ENCODE measurements around the gene RAB4A.
A peak's percentile ranks its signal among the peaks of the same experiment; 100 is the strongest.

The RAB4A gene

DNA sequence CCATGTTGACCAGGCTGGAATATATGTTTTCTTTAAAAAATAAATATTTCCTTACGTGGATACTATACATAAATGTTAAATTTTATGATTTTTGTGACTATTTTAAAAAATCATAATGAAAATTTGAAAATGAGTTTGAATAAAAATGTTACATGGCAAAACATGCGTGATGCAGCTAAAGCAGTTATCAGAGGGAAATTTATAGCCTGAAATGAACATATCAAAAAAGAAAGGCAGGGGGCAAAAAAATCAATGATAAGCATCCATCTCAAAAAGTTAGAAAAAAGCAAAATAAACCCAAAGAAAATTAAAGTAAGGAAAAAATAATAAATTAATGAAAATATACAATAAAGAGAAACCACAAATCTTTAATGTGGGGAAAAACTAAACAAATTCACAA is 63.4 kb downstream of the RAB4A start:
- DNase-seq (ENCODE audit: low read depth): no peak
- H3K4me3 ChIP-seq (replicated peaks; ENCODE audit: low read depth, low read length): no peak overlapping the region
- TF ChIP-seq, protein P1, sequence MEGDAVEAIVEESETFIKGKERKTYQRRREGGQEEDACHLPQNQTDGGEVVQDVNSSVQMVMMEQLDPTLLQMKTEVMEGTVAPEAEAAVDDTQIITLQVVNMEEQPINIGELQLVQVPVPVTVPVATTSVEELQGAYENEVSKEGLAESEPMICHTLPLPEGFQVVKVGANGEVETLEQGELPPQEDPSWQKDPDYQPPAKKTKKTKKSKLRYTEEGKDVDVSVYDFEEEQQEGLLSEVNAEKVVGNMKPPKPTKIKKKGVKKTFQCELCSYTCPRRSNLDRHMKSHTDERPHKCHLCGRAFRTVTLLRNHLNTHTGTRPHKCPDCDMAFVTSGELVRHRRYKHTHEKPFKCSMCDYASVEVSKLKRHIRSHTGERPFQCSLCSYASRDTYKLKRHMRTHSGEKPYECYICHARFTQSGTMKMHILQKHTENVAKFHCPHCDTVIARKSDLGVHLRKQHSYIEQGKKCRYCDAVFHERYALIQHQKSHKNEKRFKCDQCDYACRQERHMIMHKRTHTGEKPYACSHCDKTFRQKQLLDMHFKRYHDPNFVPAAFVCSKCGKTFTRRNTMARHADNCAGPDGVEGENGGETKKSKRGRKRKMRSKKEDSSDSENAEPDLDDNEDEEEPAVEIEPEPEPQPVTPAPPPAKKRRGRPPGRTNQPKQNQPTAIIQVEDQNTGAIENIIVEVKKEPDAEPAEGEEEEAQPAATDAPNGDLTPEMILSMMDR (IDR thresholded peaks at IDR 0.05; ENCODE audit: low read length, missing control alignments): no peak

DNA sequence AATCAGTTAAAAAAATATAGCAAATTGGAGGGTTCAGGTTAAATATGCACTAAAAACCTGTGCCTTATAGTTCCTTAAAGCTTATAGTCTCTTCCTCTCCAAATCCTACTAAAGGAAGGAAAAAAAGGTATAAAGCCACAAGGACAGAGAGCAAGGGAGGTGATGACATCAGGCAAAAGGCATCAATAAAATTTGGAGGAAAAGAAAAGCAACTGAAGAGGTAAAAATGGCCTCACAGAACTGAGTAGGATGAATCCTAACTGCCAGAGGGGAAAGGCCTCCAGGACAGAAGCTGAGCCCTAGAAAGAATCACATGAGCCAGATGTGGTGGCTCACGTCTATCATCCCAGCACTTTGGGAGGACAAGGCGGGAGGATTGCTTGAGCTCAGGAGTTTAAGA is 63.8 kb downstream of the RAB4A start:
- TF ChIP-seq, protein P1 (IDR thresholded peaks at IDR 0.05; ENCODE audit: low read length, missing control alignments): no peak
- H3K4me3 ChIP-seq (replicated peaks; ENCODE audit: low read depth, low read length): no peak overlapping the region
- DNase-seq (ENCODE audit: low read depth): no peak

DNA sequence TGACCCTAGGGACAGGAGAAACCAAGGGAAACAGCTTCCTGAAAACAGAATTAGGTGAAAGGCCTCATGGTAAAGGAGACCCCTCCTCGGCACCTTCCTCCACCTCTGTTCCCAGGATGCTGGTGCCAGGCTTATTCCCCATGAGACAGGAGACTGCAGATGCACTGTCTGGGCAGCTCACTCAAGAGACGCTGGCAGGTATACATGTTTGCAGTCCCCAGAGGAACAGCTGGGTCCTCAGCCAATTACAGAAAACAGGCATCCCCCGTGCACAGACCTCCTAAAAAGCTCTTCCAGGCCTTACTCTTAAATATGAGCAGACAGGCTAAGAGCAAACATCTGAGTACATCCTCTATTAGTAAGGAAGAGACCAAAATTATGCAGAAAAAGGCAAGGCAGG is 65.4 kb downstream of the RAB4A start:
- DNase-seq (ENCODE audit: low read depth): no peak

DNA sequence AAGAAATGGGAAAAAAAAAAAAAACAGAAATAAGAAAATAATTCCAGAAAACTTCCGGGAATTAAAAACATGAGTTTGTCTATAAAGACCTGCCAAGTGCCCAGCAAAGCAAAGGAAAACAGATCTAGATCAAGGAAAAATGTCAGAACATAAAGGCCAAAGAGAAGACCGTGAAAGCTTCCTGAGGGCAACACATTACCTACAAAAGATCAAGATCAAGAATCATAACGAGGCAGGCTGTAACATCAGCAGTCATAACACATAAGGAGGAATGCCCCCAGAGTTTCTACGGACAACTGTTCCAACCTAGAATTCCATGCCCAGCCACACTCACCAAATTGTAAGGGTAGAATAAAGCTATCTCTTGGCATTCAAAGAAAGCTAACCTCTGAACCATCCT is 68.2 kb downstream of the RAB4A start:
- TF ChIP-seq, protein P1 (IDR thresholded peaks at IDR 0.05; ENCODE audit: low read length, missing control alignments): no peak
- H3K4me3 ChIP-seq (replicated peaks; ENCODE audit: low read depth, low read length): no peak overlapping the region
- no peak for DNase-seq (ENCODE audit: low read depth)

More for the DNA sequence above, 65.4 kb downstream of the RAB4A start:
- H3K4me3 ChIP-seq (replicated peaks; ENCODE audit: low read depth, low read length): no peak overlapping the region
- TF ChIP-seq, protein P1 (IDR thresholded peaks at IDR 0.05; ENCODE audit: low read length, missing control alignments): no peak

DNA sequence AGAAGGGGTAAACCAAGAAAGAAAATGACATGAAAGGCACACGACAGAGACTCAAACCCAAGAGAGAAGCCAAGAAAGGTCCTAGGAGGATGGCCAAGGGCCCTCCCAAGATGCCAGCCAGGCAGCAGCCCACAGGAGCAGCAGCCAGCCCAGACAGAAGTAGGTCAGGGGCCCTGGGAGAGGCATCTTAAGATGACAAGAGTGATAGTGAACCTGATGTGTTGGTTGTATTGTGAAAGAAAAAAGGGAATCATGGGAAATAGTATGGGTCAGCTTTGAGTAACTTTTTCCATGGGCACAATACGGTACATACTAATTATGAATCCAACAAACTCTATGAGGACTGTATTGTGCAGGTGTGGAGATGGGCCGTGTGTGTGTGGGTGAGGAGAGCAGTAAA is 68.6 kb downstream of the RAB4A start:
- TF ChIP-seq, protein P1 (IDR thresholded peaks at IDR 0.05; ENCODE audit: low read length, missing control alignments): no peak
- H3K4me3 ChIP-seq (replicated peaks; ENCODE audit: low read depth, low read length): no peak overlapping the region
- no peak for DNase-seq (ENCODE audit: low read depth)

DNA sequence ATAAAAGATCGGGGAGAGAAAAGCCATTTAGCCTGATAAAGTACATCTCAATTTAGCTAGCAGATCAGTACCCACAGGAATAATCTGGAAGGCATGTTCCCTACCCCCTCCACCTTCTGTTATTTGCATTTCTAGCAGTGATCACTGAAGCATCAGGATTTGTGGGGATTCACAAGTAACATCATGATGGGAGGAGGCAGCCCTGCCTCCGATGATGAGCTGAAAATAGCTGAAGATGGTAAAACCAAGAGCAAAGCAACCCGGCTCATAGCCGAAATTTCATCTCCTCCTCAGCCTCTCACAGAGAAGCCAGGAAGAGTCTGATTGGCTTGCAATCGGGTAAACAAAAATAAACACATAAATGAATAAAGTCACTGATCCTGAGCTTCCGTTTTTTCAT is 69.6 kb downstream of the RAB4A start:
- TF ChIP-seq, protein P1 (IDR thresholded peaks at IDR 0.05; ENCODE audit: low read length, missing control alignments): no peak
- DNase-seq (ENCODE audit: low read depth): no peak

DNA sequence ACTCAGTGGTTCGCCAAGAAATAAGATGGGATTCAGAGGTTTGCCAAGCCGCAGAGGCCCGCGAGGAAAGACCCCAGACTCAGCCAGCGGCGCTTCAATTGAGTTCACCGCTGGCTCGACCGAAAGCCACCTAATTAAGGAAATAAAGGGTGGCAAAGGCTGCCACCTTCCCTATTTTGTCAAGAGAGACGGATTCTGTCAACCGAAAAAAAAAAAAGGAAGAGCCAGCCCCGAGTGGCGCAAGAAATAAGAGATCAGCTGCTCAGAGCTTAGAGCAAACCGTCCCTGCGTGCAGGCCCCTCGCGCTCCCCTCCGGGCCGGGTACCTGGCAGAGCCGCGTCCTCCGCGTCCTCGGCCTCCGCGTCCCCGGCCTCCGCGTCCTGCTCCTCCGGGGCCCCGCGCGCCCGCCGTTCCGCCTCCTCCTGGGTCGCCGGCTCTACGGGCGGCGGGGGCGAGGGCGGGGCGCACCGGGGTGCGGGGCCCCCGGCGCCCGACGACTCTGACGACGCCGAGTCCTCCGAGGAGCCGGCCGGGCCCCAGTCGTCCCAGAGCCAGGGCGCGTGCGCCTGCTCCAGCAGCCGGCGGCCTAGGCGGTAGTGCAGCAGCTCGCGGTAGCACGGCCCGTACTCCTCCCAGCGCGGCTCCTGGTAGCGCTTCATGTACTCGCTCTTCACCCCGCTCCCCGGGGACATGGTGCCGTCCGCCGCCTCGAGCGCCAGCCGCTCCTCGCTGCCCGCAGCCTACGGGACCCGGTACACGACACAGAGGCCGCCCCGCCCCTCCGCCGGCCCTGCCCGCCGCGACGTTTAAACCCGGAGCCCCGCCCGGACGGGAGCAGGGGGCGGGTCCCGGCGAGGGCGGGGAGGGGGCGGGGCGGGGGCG is 71.1 kb downstream of the RAB4A start:
- DNase-seq (ENCODE audit: low read depth): peak; percentile 58
- TF ChIP-seq, protein P1 (IDR thresholded peaks at IDR 0.05; ENCODE audit: low read length, missing control alignments): no peak
- H3K4me3 ChIP-seq (replicated peaks; ENCODE audit: low read depth, low read length): peak overlapping the region; percentile 71

More for the DNA sequence above, 69.6 kb downstream of the RAB4A start:
- H3K4me3 ChIP-seq (replicated peaks; ENCODE audit: low read depth, low read length): no peak overlapping the region

Data from fibroblast of pulmonary artery (primary cell).